ENCODE results near the gene CSRNP3.

The CSRNP3 gene

GRCh38 chr2:165609672-165610071 is 140.2 kb downstream of the CSRNP3 start:
- H3K4me3 ChIP-seq (ENCODE audit: low read length), result no peak overlapping the region
- peak; percentile 13 for DNase-seq (ENCODE audit: low read depth)
- no peak for TF ChIP-seq CTCF (IDR thresholded peaks at IDR 0.05; ENCODE audit: insufficient read depth, low read depth, low read length, missing control alignments)

GRCh38 chr2:165610591-165611029 is 141.1 kb downstream of the CSRNP3 start:
- no peak for TF ChIP-seq CTCF (IDR thresholded peaks at IDR 0.05; ENCODE audit: insufficient read depth, low read depth, low read length, missing control alignments)
- no peak for DNase-seq (ENCODE audit: low read depth)
- H3K4me3 ChIP-seq (ENCODE audit: low read length), result no peak overlapping the region

GRCh38 chr2:165617741-165618481 is 148.4 kb downstream of the CSRNP3 start:
- DNase-seq (ENCODE audit: low read depth), result peak; percentile 1
- no peak for TF ChIP-seq CTCF (IDR thresholded peaks at IDR 0.05; ENCODE audit: insufficient read depth, low read depth, low read length, missing control alignments)
- H3K4me3 ChIP-seq (ENCODE audit: low read length), result no peak overlapping the region

- H3K4me3 ChIP-seq (ENCODE audit: low read length), result no peak overlapping the region
- TF ChIP-seq CTCF (IDR thresholded peaks at IDR 0.05; ENCODE audit: insufficient read depth, low read depth, low read length, missing control alignments), result no peak
- no peak for DNase-seq (ENCODE audit: low read depth)
These were observed 149.3 kb downstream of the CSRNP3 start for GRCh38 chr2:165618806-165619205.

- TF ChIP-seq CTCF (IDR thresholded peaks at IDR 0.05; ENCODE audit: insufficient read depth, low read depth, low read length, missing control alignments), result no peak
- peak; percentile 31 for DNase-seq (ENCODE audit: low read depth)
- H3K4me3 ChIP-seq (ENCODE audit: low read length), result no peak overlapping the region
These were observed 151.6 kb downstream of the CSRNP3 start for GRCh38 chr2:165621086-165621560.

- no peak overlapping the region for H3K4me3 ChIP-seq (ENCODE audit: low read length)
- no peak for TF ChIP-seq CTCF (IDR thresholded peaks at IDR 0.05; ENCODE audit: insufficient read depth, low read depth, low read length, missing control alignments)
These were observed 153.7 kb downstream of the CSRNP3 start for GRCh38 chr2:165623161-165623560.

More at GRCh38 chr2:165623161-165623560, 153.7 kb downstream of the CSRNP3 start:
- no peak for DNase-seq (ENCODE audit: low read depth)
